Keratinocyte (primary cell): ENCODE data around the gene BICRAL. TPM values are rescaled to one million over a fixed set of nuclear protein-coding genes. Genes with fewer than 3 reads are reported as not detected.

Source experiments
- DNase-seq: peaks from one replicate; pipeline ENCODE4 v3.0.0-alpha.2; 2011; ENCODE audit warnings: low read depth, missing footprints, low spot score
- FAIRE-seq: peaks from 2 replicates; lab custom pipeline; 2011; peaks lifted over from hg19 to GRCh38; lab: Jason Lieb, UNC
- H2AFZ ChIP-seq: 2 replicates; pipeline ENCODE4 v1.6.0; 2012; ENCODE audit warnings: low read length, control low read depth, inconsistent platforms; ENCODE audit not compliant: control insufficient read depth
- H3K27ac ChIP-seq: 2 replicates; pipeline ENCODE4 v1.5.1; 2011; ENCODE audit warnings: low read length; ENCODE audit not compliant: control insufficient read depth, insufficient read depth
- H3K27me3 ChIP-seq: 3 replicates; pipeline ENCODE4 v1.6.0; 2011; ENCODE audit warnings: low read length; ENCODE audit not compliant: control insufficient read depth, insufficient read depth; ENCODE audit errors: extremely low read depth
- H3K36me3 ChIP-seq, 2 experiments: 2 replicates in 1 of 2; 3 replicates in 1 of 2; pipeline ENCODE4 v1.5.1; 2011; ENCODE audit warnings: low read length in 2 of 2, mild to moderate bottlenecking in 1 of 2; ENCODE audit not compliant: control insufficient read depth in 2 of 2, insufficient read depth in 2 of 2; ENCODE audit errors: extremely low read depth in 1 of 2
- H3K4me1 ChIP-seq: 3 replicates; pipeline ENCODE4 v1.5.1; 2011; ENCODE audit warnings: low read length; ENCODE audit not compliant: control insufficient read depth, insufficient read depth; ENCODE audit errors: extremely low read depth
- H3K4me2 ChIP-seq: 3 replicates; pipeline ENCODE4 v1.6.0; 2011; ENCODE audit warnings: low read depth, low read length; ENCODE audit not compliant: control insufficient read depth, insufficient read depth; ENCODE audit errors: extremely low read depth
- H3K4me3 ChIP-seq, 3 experiments: fragments of 200-600 bp in 1 of 3; sonication (generic) in 1 of 3; 2 replicates in 2 of 3; 3 replicates in 1 of 3; pipeline ENCODE4 v1.5.1; 2011 to 2016; ENCODE audit warnings: low read length in 3 of 3, mild to moderate bottlenecking in 3 of 3, control low read depth in 2 of 3, inconsistent platforms in 1 of 3, low read depth in 1 of 3, mixed read lengths in 1 of 3, mixed run types in 1 of 3, moderate library complexity in 1 of 3; ENCODE audit not compliant: control insufficient read depth in 2 of 3, insufficient read depth in 2 of 3; ENCODE audit errors: extremely low read depth in 1 of 3
- H3K79me2 ChIP-seq: 2 replicates; pipeline ENCODE4 v1.6.0; 2012; ENCODE audit warnings: low read length; ENCODE audit not compliant: control insufficient read depth, insufficient read depth
- H3K9ac ChIP-seq: 3 replicates; pipeline ENCODE4 v1.6.0; 2011; ENCODE audit warnings: low read length; ENCODE audit not compliant: control insufficient read depth, insufficient read depth; ENCODE audit errors: extremely low read depth
- H3K9me1 ChIP-seq: 3 replicates; pipeline ENCODE4 v1.6.0; 2011; ENCODE audit warnings: low read length; ENCODE audit not compliant: control insufficient read depth, insufficient read depth; ENCODE audit errors: extremely low read depth
- H3K9me3 ChIP-seq: 2 replicates; pipeline ENCODE4 v1.5.1; 2012; ENCODE audit warnings: low read depth, low read length; ENCODE audit not compliant: control insufficient read depth
- H4K20me1 ChIP-seq: 3 replicates; pipeline ENCODE4 v1.6.0; 2011; ENCODE audit warnings: low read length; ENCODE audit not compliant: control insufficient read depth, insufficient read depth; ENCODE audit errors: extremely low read depth
- EZH2 ChIP-seq: IDR thresholded peaks from one replicate; pipeline ENCODE4 v1.6.1; 2012; ENCODE audit warnings: inconsistent platforms, mild to moderate bottlenecking, low read length, moderate library complexity
- dilution Hi-C: fragments of 300-500 bp; cut with MboI; formaldehyde crosslinking; loops from one replicate; pipeline ENCODE4 v1.7.0; 2020; ENCODE audit warnings: low sequenced_read_pairs; ENCODE audit not compliant: extremely low pct_ligation_motif_present
- polyA plus RNA-seq, 5 experiments: library from polyadenylated mRNA; depleted of rRNA in 3 of 5; stranded (reverse) in 3 of 5; stranded (forward) in 1 of 5; unstranded in 1 of 5; fragments of >200 nt; gene quantifications; 1 replicate in 1 of 5; 2 replicates in 3 of 5; 3 replicates in 1 of 5; pipeline versions ENCODE4 v1.2.1 to v1.2.3, GENCODE V29; 2011 to 2012; ENCODE audit warnings: missing spikeins in 2 of 5, low read depth in 1 of 5, low replicate concordance in 1 of 5
- TF ChIP-seq, protein P1 (sequence below), 3 experiments: IDR thresholded peaks in 1 of 3; conservative IDR thresholded peaks in 1 of 3; optimal IDR thresholded peaks in 1 of 3; 2 replicates in 2 of 3; 3 replicates in 1 of 3; pipeline versions ENCODE3 to v1.5.1; 2011; ENCODE audit warnings: low read length in 3 of 3, mild to moderate bottlenecking in 3 of 3, moderate library complexity in 2 of 3, control low read depth in 1 of 3, inconsistent platforms in 1 of 3; ENCODE audit not compliant: insufficient read depth in 2 of 3; ENCODE audit errors: extremely low read depth in 1 of 3

The BICRAL gene
- polyA plus RNA-seq, 1 donor (not counting 4 experiments of a cell fraction or from before 2014, with no cell fraction given) = 5.0 TPM

DNA sequence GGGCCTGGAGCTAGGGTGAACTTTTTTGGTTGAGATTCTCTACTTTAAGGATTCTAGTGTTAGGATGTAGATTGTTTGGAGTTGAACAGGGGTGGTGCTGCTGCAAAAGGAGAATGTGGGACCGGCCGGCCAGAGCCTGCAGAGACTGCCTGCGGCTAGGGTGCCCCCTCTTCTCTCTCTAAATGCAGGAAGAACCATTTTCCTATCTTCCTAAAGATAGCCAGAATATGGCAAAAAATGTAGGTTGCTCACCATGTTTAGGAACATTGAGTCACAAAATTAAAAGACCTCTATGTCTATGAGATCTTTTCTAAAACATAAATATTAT is 39.5 kb downstream of the BICRAL start:
- Histone ChIP-seq H3K9ac (no peak overlapping the region), H3K27me3 (no peaks in the 10 kb centered on the region), H3K27ac (no peak overlapping the region), H3K79me2 (no peaks in the 10 kb centered on the region), H2AFZ (no peak overlapping the region), H4K20me1 (no peaks in the 10 kb centered on the region), H3K9me3 (no peaks in the 10 kb centered on the region), H3K36me3 (peaks cover 0 to 2% of the 10 kb centered on the region in 2 experiments), H3K4me1 (no peaks in the 10 kb centered on the region), H3K9me1 (no peaks in the 10 kb centered on the region), H3K4me3 (no peak overlapping the region), H3K4me2 (no peak overlapping the region)
- TF ChIP-seq, protein P1, sequence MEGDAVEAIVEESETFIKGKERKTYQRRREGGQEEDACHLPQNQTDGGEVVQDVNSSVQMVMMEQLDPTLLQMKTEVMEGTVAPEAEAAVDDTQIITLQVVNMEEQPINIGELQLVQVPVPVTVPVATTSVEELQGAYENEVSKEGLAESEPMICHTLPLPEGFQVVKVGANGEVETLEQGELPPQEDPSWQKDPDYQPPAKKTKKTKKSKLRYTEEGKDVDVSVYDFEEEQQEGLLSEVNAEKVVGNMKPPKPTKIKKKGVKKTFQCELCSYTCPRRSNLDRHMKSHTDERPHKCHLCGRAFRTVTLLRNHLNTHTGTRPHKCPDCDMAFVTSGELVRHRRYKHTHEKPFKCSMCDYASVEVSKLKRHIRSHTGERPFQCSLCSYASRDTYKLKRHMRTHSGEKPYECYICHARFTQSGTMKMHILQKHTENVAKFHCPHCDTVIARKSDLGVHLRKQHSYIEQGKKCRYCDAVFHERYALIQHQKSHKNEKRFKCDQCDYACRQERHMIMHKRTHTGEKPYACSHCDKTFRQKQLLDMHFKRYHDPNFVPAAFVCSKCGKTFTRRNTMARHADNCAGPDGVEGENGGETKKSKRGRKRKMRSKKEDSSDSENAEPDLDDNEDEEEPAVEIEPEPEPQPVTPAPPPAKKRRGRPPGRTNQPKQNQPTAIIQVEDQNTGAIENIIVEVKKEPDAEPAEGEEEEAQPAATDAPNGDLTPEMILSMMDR (optimal IDR thresholded peaks at IDR 0.05 in 1 of 3, IDR thresholded peaks at IDR 0.05 in 1 of 3, conservative IDR thresholded peaks at IDR 0.05 in 1 of 3; ENCODE audit: extremely low read depth in 1 of 3, insufficient read depth in 2 of 3, low read length in 3 of 3) = no peak
- no peak for TF ChIP-seq EZH2
- dilution Hi-C loops = no loop called here
- DNase-seq (no peak), FAIRE-seq (no peak)

DNA sequence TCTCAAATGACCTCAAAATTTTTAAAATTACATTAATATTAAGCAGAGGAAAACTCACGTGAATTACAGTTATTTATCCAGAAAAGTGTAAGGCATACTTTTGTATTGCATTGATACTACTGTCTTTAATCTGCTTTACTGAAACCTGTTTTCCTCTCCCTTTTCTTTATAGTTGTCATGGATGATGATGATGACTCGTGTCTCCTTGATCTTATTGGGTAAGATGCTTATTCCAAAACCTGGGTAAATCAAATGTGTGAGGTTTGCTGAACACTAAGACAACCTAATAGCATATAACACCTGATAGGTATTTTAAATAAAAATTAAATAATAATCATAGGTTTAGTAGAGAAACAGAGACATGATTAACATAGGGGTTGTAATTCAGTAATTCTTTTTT is 40.0 kb downstream of the BICRAL start:
- Histone ChIP-seq H3K27me3 (no peaks in the 10 kb centered on the region), H3K27ac (no peak overlapping the region), H4K20me1 (no peaks in the 10 kb centered on the region), H3K4me2 (no peak overlapping the region), H2AFZ (no peak overlapping the region), H3K36me3 (peaks cover 1 to 2% of the 10 kb centered on the region in 2 experiments), H3K9me1 (no peaks in the 10 kb centered on the region), H3K79me2 (no peaks in the 10 kb centered on the region), H3K4me1 (no peaks in the 10 kb centered on the region), H3K9me3 (no peaks in the 10 kb centered on the region), H3K4me3 (no peak overlapping the region), H3K9ac (no peak overlapping the region)
- FAIRE-seq (no peak), DNase-seq (no peak)
- dilution Hi-C loops = no loop called here
- no peak for TF ChIP-seq EZH2
- TF ChIP-seq, protein P1 (optimal IDR thresholded peaks at IDR 0.05 in 1 of 3, IDR thresholded peaks at IDR 0.05 in 1 of 3, conservative IDR thresholded peaks at IDR 0.05 in 1 of 3; ENCODE audit: extremely low read depth in 1 of 3, insufficient read depth in 2 of 3, low read length in 3 of 3) = no peak
